Measurements from ENCODE around the gene FAM53A. TPM values are rescaled to one million over a fixed set of nuclear protein-coding genes. Genes with fewer than 3 reads are reported as not detected.

FAM53A gene
- total and polyA plus RNA-seq, 4 donors, result 0.44 to 2.2 (median 0.97) TPM

DNA sequence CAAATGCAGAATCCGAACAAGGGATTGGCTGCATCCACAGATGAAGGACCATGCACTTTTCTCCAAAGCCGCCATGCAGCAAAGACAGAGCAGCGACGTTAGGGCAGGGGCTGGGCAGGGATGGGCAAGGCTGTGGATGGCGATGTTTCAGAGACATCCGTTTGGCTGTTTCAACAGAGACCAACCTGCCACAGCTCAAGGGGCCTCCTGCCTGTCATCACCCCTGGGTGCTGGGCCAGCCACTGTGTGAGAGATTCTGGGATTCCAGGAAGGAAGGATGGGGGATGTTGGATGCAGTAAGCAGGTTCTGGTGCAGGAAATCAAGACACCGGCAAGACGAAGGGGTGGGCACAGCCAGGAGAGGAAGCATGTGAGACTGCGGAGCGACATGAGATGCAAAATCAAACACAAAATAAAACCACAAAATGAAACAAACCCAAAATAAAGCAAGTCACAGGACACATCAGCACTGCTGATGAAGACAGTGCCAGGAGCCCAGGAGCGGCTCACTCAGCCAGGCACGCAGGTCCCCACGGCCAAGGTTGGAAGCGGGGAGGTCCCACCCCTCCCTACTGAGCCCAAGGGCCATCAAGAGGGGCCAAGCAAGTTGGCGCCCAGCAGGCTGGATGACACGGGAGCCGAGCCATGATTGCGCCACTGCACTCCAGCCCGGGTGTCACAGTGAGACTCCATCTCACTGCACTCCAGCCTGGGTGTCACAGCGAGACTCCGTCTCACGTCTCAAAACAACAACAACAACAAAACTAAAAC, 68.1 kb downstream of the FAM53A start:
- TF ChIP-seq HNF4A (conservative IDR thresholded peaks at IDR 0.05) (no peak), TAF1 (conservative IDR thresholded peaks at IDR 0.05) (no peak), JUND (IDR thresholded peaks at IDR 0.05) (no peak), HNF4G (IDR thresholded peaks at IDR 0.05) (no peak)
- TF ChIP-seq, protein P1, sequence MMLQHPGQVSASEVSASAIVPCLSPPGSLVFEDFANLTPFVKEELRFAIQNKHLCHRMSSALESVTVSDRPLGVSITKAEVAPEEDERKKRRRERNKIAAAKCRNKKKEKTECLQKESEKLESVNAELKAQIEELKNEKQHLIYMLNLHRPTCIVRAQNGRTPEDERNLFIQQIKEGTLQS (IDR thresholded peaks at IDR 0.05), result no peak
- Histone ChIP-seq H3K9ac (ENCODE audit: low read depth in 1 of 2, low read length in 2 of 2) (no peak overlapping the region), H3K36me3 (ENCODE audit: control insufficient read depth in 4 of 4, insufficient read depth in 3 of 4, low read depth in 1 of 4, low read length in 3 of 4) (no peaks in the 10 kb centered on the region), H3K27ac (ENCODE audit: low read depth in 1 of 2, low read length in 2 of 2) (no peak overlapping the region), H3K27me3 (ENCODE audit: control insufficient read depth in 4 of 4, insufficient read depth in 4 of 4, low read length in 3 of 4) (no peaks in the 10 kb centered on the region), H3K4me1 (ENCODE audit: control insufficient read depth in 4 of 4, insufficient read depth in 4 of 4, low read length in 3 of 4) (no peaks in the 10 kb centered on the region), H3K4me3 (ENCODE audit: low read depth in 1 of 3, low read length in 3 of 3) (no peak overlapping the region), H3K9me3 (ENCODE audit: control insufficient read depth in 4 of 4, low read length in 3 of 4) (no peaks in the 10 kb centered on the region)
- DNase-seq (ENCODE audit: low spot score), result no peak
- WGBS, result 80% methylated on average over 22 of the region's 22 CpGs

DNA sequence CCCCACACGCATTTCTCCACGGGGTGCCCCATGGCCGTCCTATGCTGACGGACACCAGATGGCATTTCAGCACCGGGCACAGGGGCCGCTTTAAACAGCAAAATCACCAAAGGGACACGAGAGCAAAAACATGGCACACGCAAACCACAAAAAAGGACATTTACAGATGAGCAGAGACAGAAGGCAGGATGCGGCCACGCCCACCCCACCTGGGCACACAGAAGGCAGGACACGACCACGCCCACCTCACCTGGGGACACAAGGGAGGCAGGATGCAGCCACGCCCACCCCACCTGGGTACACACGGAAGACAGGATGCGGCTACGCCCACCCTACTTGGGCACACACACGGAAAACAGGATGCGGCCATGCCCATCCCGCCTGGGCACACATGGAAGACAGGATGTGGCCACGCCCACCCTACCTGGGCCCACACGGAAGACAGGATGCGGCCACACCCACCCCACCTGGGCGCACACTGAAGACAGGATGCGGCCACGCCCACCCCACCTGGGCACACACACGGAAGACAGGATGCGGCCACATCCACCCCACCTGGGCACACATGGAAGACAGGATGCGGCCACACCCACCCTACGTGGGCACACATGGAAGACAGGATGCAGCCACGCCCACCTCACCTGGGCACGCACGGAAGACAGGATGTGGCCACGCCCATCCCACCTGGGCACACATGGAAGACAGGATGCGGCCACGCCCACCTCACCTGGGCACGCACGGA, 69.1 kb downstream of the FAM53A start:
- Histone ChIP-seq H3K36me3 (ENCODE audit: control insufficient read depth in 4 of 4, insufficient read depth in 3 of 4, low read depth in 1 of 4, low read length in 3 of 4) (no peaks in the 10 kb centered on the region), H3K9me3 (ENCODE audit: control insufficient read depth in 4 of 4, low read length in 3 of 4) (no peaks in the 10 kb centered on the region), H3K27ac (ENCODE audit: low read depth in 1 of 2, low read length in 2 of 2) (no peak overlapping the region), H3K4me3 (ENCODE audit: low read depth in 1 of 3, low read length in 3 of 3) (no peak overlapping the region), H3K4me1 (ENCODE audit: control insufficient read depth in 4 of 4, insufficient read depth in 4 of 4, low read length in 3 of 4) (no peaks in the 10 kb centered on the region), H3K9ac (ENCODE audit: low read depth in 1 of 2, low read length in 2 of 2) (no peak overlapping the region), H3K27me3 (ENCODE audit: control insufficient read depth in 4 of 4, insufficient read depth in 4 of 4, low read length in 3 of 4) (no peaks in the 10 kb centered on the region)
- WGBS, result 84% methylated on average over 37 of the region's 37 CpGs
- TF ChIP-seq FOXA1 (IDR thresholded peaks at IDR 0.05), result no peak
- no peak for TF ChIP-seq FOXA2 (IDR thresholded peaks at IDR 0.05)
- TF ChIP-seq EGR1 (IDR thresholded peaks at IDR 0.05; ENCODE audit: low read depth in 2 of 2), result no peak
- TF ChIP-seq RXRA (IDR thresholded peaks at IDR 0.05), result no peak
- TF ChIP-seq, protein P2, sequence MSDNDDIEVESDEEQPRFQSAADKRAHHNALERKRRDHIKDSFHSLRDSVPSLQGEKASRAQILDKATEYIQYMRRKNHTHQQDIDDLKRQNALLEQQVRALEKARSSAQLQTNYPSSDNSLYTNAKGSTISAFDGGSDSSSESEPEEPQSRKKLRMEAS (IDR thresholded peaks at IDR 0.05), result no peak
- no peak for TF ChIP-seq YY1 (IDR thresholded peaks at IDR 0.05)
- TF ChIP-seq TAF1 (conservative IDR thresholded peaks at IDR 0.05), result no peak
- TF ChIP-seq, protein P3, sequence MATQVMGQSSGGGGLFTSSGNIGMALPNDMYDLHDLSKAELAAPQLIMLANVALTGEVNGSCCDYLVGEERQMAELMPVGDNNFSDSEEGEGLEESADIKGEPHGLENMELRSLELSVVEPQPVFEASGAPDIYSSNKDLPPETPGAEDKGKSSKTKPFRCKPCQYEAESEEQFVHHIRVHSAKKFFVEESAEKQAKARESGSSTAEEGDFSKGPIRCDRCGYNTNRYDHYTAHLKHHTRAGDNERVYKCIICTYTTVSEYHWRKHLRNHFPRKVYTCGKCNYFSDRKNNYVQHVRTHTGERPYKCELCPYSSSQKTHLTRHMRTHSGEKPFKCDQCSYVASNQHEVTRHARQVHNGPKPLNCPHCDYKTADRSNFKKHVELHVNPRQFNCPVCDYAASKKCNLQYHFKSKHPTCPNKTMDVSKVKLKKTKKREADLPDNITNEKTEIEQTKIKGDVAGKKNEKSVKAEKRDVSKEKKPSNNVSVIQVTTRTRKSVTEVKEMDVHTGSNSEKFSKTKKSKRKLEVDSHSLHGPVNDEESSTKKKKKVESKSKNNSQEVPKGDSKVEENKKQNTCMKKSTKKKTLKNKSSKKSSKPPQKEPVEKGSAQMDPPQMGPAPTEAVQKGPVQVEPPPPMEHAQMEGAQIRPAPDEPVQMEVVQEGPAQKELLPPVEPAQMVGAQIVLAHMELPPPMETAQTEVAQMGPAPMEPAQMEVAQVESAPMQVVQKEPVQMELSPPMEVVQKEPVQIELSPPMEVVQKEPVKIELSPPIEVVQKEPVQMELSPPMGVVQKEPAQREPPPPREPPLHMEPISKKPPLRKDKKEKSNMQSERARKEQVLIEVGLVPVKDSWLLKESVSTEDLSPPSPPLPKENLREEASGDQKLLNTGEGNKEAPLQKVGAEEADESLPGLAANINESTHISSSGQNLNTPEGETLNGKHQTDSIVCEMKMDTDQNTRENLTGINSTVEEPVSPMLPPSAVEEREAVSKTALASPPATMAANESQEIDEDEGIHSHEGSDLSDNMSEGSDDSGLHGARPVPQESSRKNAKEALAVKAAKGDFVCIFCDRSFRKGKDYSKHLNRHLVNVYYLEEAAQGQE (IDR thresholded peaks at IDR 0.05), result no peak
- TF ChIP-seq, protein P4, sequence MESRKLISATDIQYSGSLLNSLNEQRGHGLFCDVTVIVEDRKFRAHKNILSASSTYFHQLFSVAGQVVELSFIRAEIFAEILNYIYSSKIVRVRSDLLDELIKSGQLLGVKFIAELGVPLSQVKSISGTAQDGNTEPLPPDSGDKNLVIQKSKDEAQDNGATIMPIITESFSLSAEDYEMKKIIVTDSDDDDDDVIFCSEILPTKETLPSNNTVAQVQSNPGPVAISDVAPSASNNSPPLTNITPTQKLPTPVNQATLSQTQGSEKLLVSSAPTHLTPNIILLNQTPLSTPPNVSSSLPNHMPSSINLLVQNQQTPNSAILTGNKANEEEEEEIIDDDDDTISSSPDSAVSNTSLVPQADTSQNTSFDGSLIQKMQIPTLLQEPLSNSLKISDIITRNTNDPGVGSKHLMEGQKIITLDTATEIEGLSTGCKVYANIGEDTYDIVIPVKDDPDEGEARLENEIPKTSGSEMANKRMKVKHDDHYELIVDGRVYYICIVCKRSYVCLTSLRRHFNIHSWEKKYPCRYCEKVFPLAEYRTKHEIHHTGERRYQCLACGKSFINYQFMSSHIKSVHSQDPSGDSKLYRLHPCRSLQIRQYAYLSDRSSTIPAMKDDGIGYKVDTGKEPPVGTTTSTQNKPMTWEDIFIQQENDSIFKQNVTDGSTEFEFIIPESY (IDR thresholded peaks at IDR 0.05), result no peak
- no peak for TF ChIP-seq NR2F2 (IDR thresholded peaks at IDR 0.05)
- TF ChIP-seq SP1 (IDR thresholded peaks at IDR 0.05), result no peak
- no peak for TF ChIP-seq HNF4G (IDR thresholded peaks at IDR 0.05)
- TF ChIP-seq RAD21 (IDR thresholded peaks at IDR 0.05), result no peak
- TF ChIP-seq, protein P1 (IDR thresholded peaks at IDR 0.05), result no peak
- DNase-seq (ENCODE audit: low spot score), result no peak
